Measurements from ENCODE around the gene DHFR.
A peak's percentile ranks its signal among the peaks of the same experiment; 100 is the strongest.

The DHFR gene

DNA sequence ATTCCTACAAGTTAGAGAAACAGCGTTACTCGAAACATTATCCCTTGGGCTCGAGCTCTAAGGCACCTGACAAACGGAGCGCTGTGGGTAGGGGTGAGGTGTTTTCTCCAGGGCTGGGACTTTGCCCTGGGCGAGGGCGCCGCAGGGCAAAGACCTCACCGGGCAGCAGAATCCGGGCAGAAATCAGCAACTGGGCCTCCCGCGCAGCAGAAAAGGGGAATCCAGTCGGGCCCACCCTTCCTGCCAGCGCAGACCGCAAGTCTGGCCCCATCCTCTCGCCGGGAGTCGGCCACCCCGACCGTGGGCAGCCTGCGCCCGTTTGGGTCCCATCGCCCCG is 761 bp downstream of the DHFR start:
- peak; percentile 69 for DNase-seq

DNA sequence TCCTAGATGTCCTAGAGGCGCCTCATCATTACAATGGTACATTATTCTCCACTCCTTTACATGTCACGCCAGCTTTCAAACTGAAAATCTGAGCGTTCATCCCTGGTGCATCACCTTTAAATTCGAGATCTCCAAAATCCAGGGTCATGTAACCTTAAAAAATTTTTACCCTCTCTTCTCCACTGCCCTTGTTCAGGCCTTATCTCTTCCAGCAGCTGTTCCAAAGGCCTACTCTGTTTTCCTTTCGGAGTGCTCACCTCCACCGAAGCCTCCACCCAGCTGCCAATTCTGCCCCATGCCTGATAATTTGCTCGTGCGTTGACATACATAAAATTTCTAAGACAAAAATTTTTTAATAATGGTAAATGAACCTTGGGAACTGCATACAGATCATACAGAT is 1.3 kb downstream of the DHFR start:
- DNase-seq, result peak; percentile 19

DNA sequence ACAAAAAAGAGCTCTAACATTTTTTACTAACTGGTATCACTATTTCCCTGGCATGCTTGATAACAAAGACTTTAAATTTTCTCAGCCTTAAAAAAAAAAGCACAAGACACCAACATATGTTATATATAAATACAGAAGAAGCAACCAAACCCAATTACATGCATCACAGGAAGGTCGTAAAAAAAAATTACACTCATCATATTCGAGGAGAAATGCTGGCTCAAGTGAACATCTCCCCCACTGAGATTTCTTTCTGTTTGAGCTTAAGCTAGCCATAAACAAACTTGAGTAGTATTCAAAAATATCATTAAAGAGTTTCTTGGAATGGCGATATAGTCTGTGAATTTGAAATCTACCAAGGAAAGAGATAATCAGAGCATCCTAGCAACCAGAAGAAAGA is 7.9 kb downstream of the DHFR start:
- DNase-seq, result no peak

DNA sequence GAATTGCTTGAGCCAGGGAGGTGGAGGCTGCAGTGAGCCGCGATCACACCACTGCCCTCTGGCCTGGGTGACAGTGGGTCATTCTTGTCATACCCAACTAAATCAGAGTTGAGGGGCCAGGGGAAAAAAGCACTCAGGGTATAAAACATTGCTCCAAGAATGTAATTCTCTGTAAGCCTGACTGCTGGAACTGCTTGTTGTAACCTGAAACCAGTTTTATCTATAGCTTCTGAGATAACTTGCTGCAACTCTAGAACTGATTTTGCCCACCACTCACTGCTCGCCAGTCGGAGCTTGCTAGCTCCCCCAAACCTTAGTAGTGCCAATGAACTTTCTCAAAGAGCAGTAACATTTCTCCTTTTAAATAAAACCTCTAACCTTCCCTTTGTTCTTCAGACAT is 9.9 kb downstream of the DHFR start:
- no peak for DNase-seq

GRCh38 chr5:80641353-80641752 is 13.4 kb downstream of the DHFR start:
- no peak for DNase-seq

GRCh38 chr5:80634193-80634592 is 20.6 kb downstream of the DHFR start:
- DNase-seq, result no peak

DNA sequence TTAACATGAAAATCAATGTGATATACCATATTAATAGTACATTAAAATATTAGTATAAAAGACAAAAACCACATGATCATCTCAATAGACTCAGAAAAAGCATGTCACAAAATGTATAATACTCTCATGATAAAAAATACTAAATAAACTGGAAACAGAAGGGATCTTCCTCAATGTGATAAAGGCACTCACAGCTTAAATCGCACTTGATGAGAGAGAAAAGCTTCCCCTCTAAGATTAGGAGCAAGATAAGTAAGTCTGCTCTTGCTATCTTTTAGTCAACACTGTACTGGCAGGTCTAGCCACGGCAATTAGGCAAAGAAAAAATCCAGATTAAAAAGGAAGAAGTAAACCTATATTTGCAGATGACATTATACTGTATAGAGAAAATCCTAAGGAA is 22.1 kb downstream of the DHFR start:
- no peak for DNase-seq

GRCh38 chr5:80631278-80632259 is 23.2 kb downstream of the DHFR start:
- no peak for DNase-seq

DNA sequence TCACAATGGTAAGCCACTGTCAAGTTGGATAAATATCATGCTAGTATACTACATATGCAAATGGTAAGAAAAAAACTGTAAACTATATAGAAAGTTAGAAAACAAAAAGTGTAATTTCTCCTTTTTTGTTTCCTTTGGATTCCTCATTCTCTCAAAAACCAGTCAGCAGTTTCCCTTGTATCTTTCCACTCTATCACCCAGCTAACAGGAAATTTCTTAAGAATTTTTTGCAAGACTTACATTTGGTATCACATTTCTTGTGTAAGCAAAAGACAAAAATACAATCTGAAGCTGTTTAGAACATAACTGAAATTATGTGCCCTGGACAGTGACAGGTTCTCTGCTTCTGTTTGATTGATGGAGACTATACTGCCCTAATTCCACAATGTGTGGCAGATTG is 25.5 kb downstream of the DHFR start:
- DNase-seq, result no peak

GRCh38 chr5:80625230-80625629 is 29.6 kb downstream of the DHFR start:
- DNase-seq, result no peak

GRCh38 chr5:80623999-80624398 is 30.8 kb downstream of the DHFR start:
- peak; percentile 62 for DNase-seq

DNA sequence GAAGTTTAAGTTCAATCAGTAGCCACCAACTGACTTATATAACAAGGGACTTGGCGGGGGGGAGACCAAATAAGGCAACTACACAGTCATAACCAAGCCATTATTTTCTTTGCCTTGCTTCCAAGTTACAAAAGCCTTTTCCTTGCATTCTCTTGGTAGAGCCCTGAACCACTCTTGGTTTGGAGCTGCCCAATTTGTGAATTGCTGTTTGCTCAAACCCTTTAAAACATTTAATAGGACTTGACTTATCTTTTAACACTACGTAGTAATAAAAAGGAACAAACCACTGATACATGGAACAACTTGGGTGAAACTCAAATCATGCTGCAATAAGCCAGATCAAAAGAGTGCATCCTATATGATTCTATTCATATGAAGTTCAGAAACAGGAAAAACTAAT is 32.0 kb downstream of the DHFR start:
- no peak for DNase-seq

GRCh38 chr5:80620211-80620610 is 34.6 kb downstream of the DHFR start:
- DNase-seq, result no peak

- no peak for DNase-seq
Observed at GRCh38 chr5:80619086-80619485, 35.7 kb downstream of the DHFR start.

- DNase-seq, result no peak
Observed at GRCh38 chr5:80618438-80618837, 36.3 kb downstream of the DHFR start.

GRCh38 chr5:80615266-80615914 is 39.4 kb downstream of the DHFR start:
- no peak for DNase-seq

- DNase-seq, result no peak
Observed at GRCh38 chr5:80609692-80610091, 45.1 kb downstream of the DHFR start.

- DNase-seq, result no peak
Observed at GRCh38 chr5:80608731-80609130, 46.1 kb downstream of the DHFR start.

GRCh38 chr5:80607832-80608231 is 47.0 kb downstream of the DHFR start:
- DNase-seq, result no peak

- no peak for DNase-seq
Observed at GRCh38 chr5:80607343-80607742, 47.4 kb downstream of the DHFR start.

DNA sequence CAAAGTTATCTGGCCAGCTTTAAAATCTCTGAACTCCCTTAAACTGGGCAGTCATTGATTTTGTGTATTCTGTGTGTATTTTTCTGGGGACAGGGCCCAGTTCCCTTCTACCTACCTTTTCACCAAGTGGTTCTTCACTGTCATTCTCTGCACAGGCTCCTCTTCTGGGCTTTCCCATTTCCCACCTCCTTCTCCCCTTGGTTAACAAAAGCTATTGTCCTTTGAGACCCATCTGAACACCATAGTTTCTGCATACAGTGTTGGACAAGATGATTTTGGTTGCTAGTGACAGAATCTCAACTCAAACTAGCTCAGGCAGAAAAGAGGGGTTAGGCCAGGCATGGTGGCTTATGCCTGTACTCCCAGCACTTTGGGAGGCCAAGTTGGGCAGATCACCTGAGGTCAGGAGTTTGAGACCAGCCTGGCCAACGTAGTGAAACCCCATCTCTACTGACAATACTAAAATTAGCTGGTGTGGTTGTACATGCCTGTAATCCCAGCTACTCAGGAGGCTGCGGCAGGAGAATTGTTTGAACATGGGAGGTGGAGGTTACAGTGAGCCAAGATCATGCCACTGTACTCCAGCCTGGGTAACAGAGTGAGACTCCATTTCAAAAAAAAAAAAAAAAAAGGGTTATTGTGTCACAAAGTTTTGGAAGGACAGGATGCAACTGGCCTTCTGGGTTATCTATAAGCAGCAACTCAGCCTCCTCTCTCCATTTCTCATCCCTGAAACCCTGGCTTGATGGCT is 53.7 kb downstream of the DHFR start:
- no peak for DNase-seq

GRCh38 chr5:80597500-80597899 is 57.3 kb downstream of the DHFR start:
- DNase-seq, result no peak

DNA sequence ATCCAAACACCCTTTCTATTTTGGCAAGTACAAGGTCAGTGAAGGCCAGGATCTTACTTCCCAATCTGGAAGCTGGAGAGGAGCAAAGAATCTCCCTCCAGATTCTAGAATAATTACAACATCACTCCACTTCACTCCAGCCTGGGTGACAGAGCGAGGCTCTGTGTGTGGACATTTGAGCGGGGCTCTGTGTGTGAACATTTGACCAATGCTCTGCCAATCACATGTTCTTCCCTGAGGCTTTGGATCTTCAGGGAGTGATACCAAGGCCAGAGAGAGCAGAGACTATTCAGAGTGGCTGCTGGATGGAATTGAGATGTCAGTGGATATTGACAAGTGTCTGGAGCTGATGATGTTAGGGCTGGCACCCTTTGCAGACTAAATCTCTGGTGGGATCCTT is 60.0 kb downstream of the DHFR start:
- no peak for DNase-seq

DNA sequence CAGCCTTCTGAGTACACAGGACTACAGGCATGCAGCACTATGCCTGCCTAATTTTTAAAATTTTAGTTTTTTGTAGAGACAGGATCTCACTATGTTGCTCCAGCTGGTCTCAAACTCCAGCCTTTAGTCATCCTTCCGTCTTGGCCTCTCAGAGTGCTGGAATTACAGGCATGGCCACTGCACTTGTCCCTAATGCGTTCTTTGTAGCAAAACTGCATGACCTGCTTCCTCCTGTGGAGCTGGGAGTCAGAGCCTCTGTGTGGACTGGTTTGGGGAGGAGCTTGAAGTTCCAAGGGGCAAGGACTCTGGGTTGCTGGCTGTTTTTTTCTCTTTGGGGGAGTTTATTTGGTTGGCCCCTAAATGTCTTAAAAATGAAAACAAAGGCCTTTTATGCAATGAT is 62.0 kb downstream of the DHFR start:
- DNase-seq, result no peak

Measured in DMS53 (cell line).